GM23248 (cell line): Measurements from ENCODE around the gene PAK1. TPM values are rescaled to one million over a fixed set of nuclear protein-coding genes. Genes with fewer than 3 reads are reported as not detected.

Source experiments
- DNase-seq: peaks from one replicate; pipeline ENCODE4 v3.0.0-alpha.2; 2015
- H2AFZ ChIP-seq: fragments of 200-600 bp; sonication (generic); 2 replicates; pipeline ENCODE4 v1.6.1; 2016; ENCODE audit warnings: antibody characterized with exemption
- H3F3A ChIP-seq: fragments of 200-600 bp; sonication (generic); 2 replicates; pipeline ENCODE4 v1.6.1; 2016; ENCODE audit warnings: mild to moderate bottlenecking, antibody characterized with exemption, mixed run types; ENCODE audit not compliant: insufficient read depth
- H3K27ac ChIP-seq: fragments of 200-600 bp; sonication (generic); 2 replicates; pipeline ENCODE4 v1.5.1; 2016; ENCODE audit warnings: mild to moderate bottlenecking
- H3K27me3 ChIP-seq: fragments of 200-600 bp; sonication (generic); replicated peaks from 2 replicates; pipeline ENCODE4 v1.6.1; 2016; ENCODE audit warnings: mild to moderate bottlenecking; ENCODE audit not compliant: insufficient read depth
- H3K36me3 ChIP-seq: fragments of 200-600 bp; sonication (generic); 2 replicates; pipeline ENCODE4 v1.6.1; 2016; ENCODE audit warnings: low read depth, mild to moderate bottlenecking
- H3K4me1 ChIP-seq: fragments of 200-600 bp; sonication (generic); 2 replicates; pipeline ENCODE4 v1.6.1; 2016; ENCODE audit warnings: mild to moderate bottlenecking; ENCODE audit not compliant: insufficient read depth
- H3K4me2 ChIP-seq: fragments of 200-600 bp; sonication (generic); one replicate; pipeline ENCODE4 v1.6.1; 2016; ENCODE audit warnings: mild to moderate bottlenecking; ENCODE audit not compliant: unreplicated experiment
- H3K4me3 ChIP-seq: fragments of 200-600 bp; sonication (generic); 2 replicates; pipeline ENCODE4 v1.5.1; 2016; ENCODE audit warnings: mild to moderate bottlenecking
- H3K79me2 ChIP-seq: fragments of 200-600 bp; sonication (generic); 2 replicates; pipeline ENCODE4 v1.6.1; 2016; ENCODE audit warnings: mild to moderate bottlenecking; ENCODE audit not compliant: insufficient read depth
- H3K9ac ChIP-seq: fragments of 200-600 bp; sonication (generic); 2 replicates; pipeline ENCODE4 v1.6.1; 2016; ENCODE audit warnings: mild to moderate bottlenecking
- H3K9me2 ChIP-seq: fragments of 200-600 bp; sonication (generic); 2 replicates; pipeline ENCODE4 v1.6.1; 2016; ENCODE audit warnings: mixed run types, mild to moderate bottlenecking, moderate library complexity; ENCODE audit not compliant: insufficient read depth
- H3K9me3 ChIP-seq: fragments of 200-600 bp; sonication (generic); one replicate; pipeline ENCODE4 v1.6.1; 2017; ENCODE audit warnings: low read depth
- H4K20me1 ChIP-seq: fragments of 200-600 bp; sonication (generic); 2 replicates; pipeline ENCODE4 v1.6.0; 2016; ENCODE audit not compliant: insufficient read depth
- EZH2 ChIP-seq: fragments of 200-600 bp; sonication (generic); IDR thresholded peaks from 2 replicates; pipeline ENCODE4 v1.6.1; 2018; ENCODE audit warnings: antibody characterized with exemption, mild to moderate bottlenecking; ENCODE audit not compliant: insufficient read depth, poor library complexity, severe bottlenecking
- EZH2phosphoT487 ChIP-seq: fragments of 200-600 bp; sonication (generic); IDR thresholded peaks from 2 replicates; pipeline ENCODE4 v1.6.1; 2018; ENCODE audit warnings: antibody characterized with exemption, moderate library complexity, mild to moderate bottlenecking, low read depth; ENCODE audit not compliant: insufficient read depth
- WGBS, 2 experiments: methylation state at CpG; one replicate each; pipeline ENCODE4 v1.1.6; 2015 to 2017; ENCODE audit warnings: low lambda C conversion rate in 2 of 2, low coverage in 1 of 2; ENCODE audit errors: missing lambda C conversion rate in 2 of 2; 5-methylcytosine and 5-hydroxymethylcytosine counted together
- in situ Hi-C: fragments of 300-500 bp; cut with MboI; formaldehyde crosslinking; loops from 2 replicates; pipeline ENCODE4 v1.15.0; 2020
- polyA plus RNA-seq: library from polyadenylated mRNA; unstranded; fragments of >200 nt; fragmentation: Nextera tagmentation; extraction: Ambion mirVana; gene quantifications from 2 replicates; pipeline ENCODE4 v1.2.1, GENCODE V29; 2016
- total RNA-seq: library from RNA; depleted of rRNA; stranded (reverse); fragments of >200 nt; shearing (Covaris generic); gene quantifications from 2 replicates; pipeline ENCODE4 v1.2.3, GENCODE V29; 2014

PAK1 gene
- total and polyA plus RNA-seq, 2 experiments from 2014 or later, result 20.3 to 23.8 TPM

DNA sequence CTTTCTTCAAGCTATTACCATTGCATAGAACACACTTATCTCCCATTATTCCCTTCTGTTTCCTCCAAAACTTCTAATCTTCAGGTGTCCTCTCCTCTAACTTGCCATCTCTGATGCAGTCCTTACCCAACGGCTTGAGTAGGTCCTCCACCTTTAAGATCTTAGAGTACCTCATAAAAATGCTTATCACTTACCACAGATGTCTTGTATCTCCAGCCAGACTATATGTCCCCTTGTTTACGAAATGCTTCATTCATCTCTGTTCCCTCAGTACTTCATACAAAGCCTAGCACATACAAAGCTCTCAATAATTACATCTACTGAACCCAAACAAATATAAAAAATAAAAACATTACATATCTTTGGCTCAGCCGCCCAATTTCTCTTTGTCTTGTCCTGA lies 49.2 kb downstream of the PAK1 start:
- WGBS, 2 experiments, result 67 to 69% methylated on average over 3 of the region's 3 CpGs
- DNase-seq, result no peak
- Histone ChIP-seq H3K9ac (no peak overlapping the region), H3K9me2 (no peaks in the 10 kb centered on the region), H3K27me3 (no peaks in the 10 kb centered on the region), H3K4me2 (no peak overlapping the region), H3K27ac (no peak overlapping the region), H3F3A (no peaks in the 10 kb centered on the region), H2AFZ (no peak overlapping the region), H3K79me2 (no peaks in the 10 kb centered on the region), H3K4me3 (no peak overlapping the region), H3K9me3 (no peaks in the 10 kb centered on the region), H3K4me1 (no peaks in the 10 kb centered on the region), H3K36me3 (no peaks in the 10 kb centered on the region), H4K20me1 (no peaks in the 10 kb centered on the region)
- in situ Hi-C loops, result no loop called here
- TF ChIP-seq EZH2 (no peak), EZH2phosphoT487 (no peak)

DNA sequence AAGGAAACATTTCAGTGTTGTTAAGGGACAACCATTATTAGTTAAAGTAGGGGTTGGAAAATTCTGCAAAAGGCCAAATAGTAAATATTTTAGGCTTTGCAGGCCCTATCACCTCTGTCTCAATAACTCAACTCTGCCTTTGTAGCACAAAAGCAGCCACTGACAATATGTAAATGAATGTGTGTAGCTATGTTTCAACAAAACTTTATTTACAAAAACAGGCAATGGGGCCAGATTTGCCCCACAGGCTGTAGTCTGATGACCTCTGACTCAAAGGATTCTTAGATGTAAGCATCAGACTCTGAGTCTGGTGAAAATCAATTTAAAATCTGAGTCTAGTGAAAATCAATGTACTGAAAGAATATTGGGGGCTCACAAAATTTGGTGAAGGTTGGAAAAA lies 50.3 kb downstream of the PAK1 start:
- Histone ChIP-seq H3K79me2 (no peaks in the 10 kb centered on the region), H2AFZ (no peak overlapping the region), H3K4me2 (no peak overlapping the region), H3K9ac (no peak overlapping the region), H3K4me3 (no peak overlapping the region), H3K4me1 (no peaks in the 10 kb centered on the region), H3K36me3 (no peaks in the 10 kb centered on the region), H3K27me3 (no peaks in the 10 kb centered on the region), H3K27ac (no peak overlapping the region), H3F3A (no peaks in the 10 kb centered on the region), H3K9me2 (no peaks in the 10 kb centered on the region), H3K9me3 (no peaks in the 10 kb centered on the region), H4K20me1 (no peaks in the 10 kb centered on the region)
- in situ Hi-C loops, result no loop called here
- no peak for DNase-seq
- TF ChIP-seq EZH2 (no peak), EZH2phosphoT487 (no peak)

DNA sequence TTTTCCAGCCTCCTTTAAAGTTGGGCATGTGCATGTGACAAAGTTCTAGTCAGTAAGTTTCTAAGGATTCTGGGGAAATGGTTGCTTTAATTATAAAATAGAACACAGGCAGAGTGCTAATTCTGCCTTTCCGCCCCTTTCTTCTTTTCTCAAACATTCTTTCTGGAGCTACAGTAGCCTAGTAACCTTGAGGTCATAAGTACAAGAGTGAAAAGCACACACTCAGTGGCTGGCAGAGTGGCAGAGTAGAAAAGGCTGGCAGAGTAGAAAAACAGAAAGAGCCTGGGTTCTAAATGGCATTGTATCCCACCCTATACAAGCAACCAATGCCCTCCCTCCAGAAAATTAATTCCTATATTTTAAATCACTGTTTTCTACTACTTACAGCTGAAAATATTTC lies 51.2 kb downstream of the PAK1 start:
- no peak overlapping the region for H3K27ac ChIP-seq
- H3K27me3 ChIP-seq, result no peaks in the 10 kb centered on the region
- no peaks in the 10 kb centered on the region for H3K9me2 ChIP-seq
- no peak overlapping the region for H3K4me3 ChIP-seq
- H3K4me1 ChIP-seq, result no peaks in the 10 kb centered on the region
- no peaks in the 10 kb centered on the region for H4K20me1 ChIP-seq
- H2AFZ ChIP-seq, result no peak overlapping the region
- WGBS, 2 experiments, result 74 to 77% methylated on average over 1 of the region's 1 CpG
- H3K36me3 ChIP-seq, result no peaks in the 10 kb centered on the region
- no peaks in the 10 kb centered on the region for H3K9me3 ChIP-seq
- no peaks in the 10 kb centered on the region for H3F3A ChIP-seq
- in situ Hi-C loops, result no loop called here
- TF ChIP-seq EZH2, result no peak
- TF ChIP-seq EZH2phosphoT487, result no peak
- DNase-seq, result no peak
- no peak overlapping the region for H3K9ac ChIP-seq
- H3K79me2 ChIP-seq, result no peaks in the 10 kb centered on the region
- H3K4me2 ChIP-seq, result no peak overlapping the region

DNA sequence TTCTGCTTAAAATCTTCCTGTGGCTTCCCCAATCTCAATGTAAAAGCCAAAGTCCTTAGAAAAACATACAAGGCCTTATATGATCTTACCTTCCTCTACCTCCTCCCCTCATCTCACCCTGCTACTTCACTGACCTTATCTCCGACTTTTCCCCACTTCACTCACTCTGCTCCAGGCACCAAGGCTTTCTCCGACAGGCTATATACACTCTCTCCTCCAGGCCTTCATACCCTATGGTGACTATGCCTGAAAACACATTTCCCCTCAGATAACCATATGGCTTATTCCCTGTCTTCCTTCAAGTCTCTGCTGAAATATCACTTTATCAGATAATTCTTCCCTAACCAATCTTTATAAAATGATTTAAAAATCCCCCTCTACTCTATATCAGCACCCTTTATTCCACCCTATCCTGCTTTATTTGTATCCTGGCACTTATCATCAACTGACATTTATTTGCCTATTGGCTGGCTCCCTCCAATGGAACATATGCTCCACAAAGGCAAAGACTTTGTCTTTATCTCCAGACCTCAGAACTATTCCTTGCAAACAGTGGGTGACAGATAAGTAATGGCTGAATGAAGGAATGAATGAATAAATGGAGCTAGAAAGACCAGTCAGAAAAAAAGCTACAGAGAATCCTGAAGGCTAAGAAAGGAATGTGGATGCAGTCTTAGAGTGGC lies 52.7 kb downstream of the PAK1 start:
- Histone ChIP-seq H3K27ac (no peak overlapping the region), H4K20me1 (no peaks in the 10 kb centered on the region), H3K36me3 (no peaks in the 10 kb centered on the region), H3K9me3 (no peaks in the 10 kb centered on the region), H3K9me2 (no peaks in the 10 kb centered on the region), H3K27me3 (no peaks in the 10 kb centered on the region), H3K79me2 (no peaks in the 10 kb centered on the region), H2AFZ (no peak overlapping the region), H3K9ac (no peak overlapping the region), H3K4me2 (no peak overlapping the region), H3K4me1 (no peaks in the 10 kb centered on the region), H3F3A (no peaks in the 10 kb centered on the region), H3K4me3 (no peak overlapping the region)
- no peak for DNase-seq
- WGBS, 2 experiments, result 84 to 89% methylated on average over 2 of the region's 2 CpGs
- TF ChIP-seq EZH2phosphoT487 (no peak), EZH2 (no peak)
- in situ Hi-C loops, result no loop called here

DNA sequence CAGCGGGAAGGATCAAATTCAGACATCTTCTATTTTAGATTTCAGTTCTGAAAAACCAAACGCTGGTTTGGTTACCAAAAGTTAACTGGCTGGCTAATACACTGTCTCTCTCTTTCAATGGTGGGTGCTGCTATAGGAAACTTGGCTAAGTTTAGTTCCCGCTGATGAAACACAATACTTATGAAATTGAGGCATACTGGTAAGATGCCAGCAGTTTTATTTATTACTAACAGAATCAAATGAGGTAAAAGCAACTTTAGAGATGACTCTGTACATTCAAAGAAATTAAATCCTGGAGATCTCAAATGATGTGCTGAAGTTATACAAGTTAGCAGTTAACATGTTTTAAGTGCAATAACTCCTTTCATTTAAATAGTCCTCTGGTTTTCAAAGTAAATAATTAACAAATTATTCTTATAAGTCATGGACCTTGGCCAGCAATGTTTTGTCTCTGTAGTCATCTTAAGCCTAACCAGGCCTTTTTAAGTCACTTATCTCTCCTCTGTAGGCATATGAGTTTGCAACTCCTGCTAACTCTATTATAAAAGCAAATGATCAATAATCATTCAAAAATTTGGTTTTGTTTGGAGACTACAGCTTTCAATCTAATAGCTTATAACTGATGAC lies 54.8 kb downstream of the PAK1 start:
- Histone ChIP-seq H3K4me3 (no peak overlapping the region), H3F3A (no peaks in the 10 kb centered on the region), H3K9me2 (no peaks in the 10 kb centered on the region), H4K20me1 (no peaks in the 10 kb centered on the region), H3K9ac (no peak overlapping the region), H3K79me2 (no peaks in the 10 kb centered on the region), H3K4me1 (no peaks in the 10 kb centered on the region), H3K27ac (no peak overlapping the region), H3K36me3 (no peaks in the 10 kb centered on the region), H3K4me2 (no peak overlapping the region), H3K9me3 (no peaks in the 10 kb centered on the region), H3K27me3 (no peaks in the 10 kb centered on the region), H2AFZ (no peak overlapping the region)
- in situ Hi-C loops, result no loop called here
- WGBS, 2 experiments, result 87 to 91% methylated on average over 3 of the region's 3 CpGs
- no peak for TF ChIP-seq EZH2
- no peak for TF ChIP-seq EZH2phosphoT487
- no peak for DNase-seq
